Right atrium auricular region (tissue), 2 donors: ENCODE results near the gene FNTB. TPM values are rescaled to one million over a fixed set of nuclear protein-coding genes. Genes with fewer than 3 reads are reported as not detected.

Source experiments
- DNase-seq: peaks from one replicate; pipeline ENCODE4 v3.0.0-alpha.2; 2019; ENCODE audit warnings: low spot score
- H3K27ac ChIP-seq, 2 donors: fragments of 200-600 bp; sonication (generic); 1 replicate in 1 of 2; 2 replicates in 1 of 2; pipeline ENCODE4 v1.5.1; 2016 to 2019
- H3K27me3 ChIP-seq, 2 donors: fragments of 200-600 bp; sonication (generic); one replicate each; pipeline versions ENCODE4 v1.5.1 to v1.6.0; 2017 to 2019
- H3K36me3 ChIP-seq: fragments of 200-600 bp; sonication (generic); one replicate; pipeline ENCODE4 v1.5.1; 2016
- H3K4me1 ChIP-seq, 2 donors: fragments of 200-600 bp; sonication (generic); one replicate each; pipeline versions ENCODE4 v1.5.1 to v1.6.0; 2017 to 2019
- H3K4me3 ChIP-seq, 2 donors: fragments of 200-600 bp; sonication (generic); 1 replicate in 1 of 2; 2 replicates in 1 of 2; pipeline ENCODE4 v1.5.1; 2017 to 2019; ENCODE audit warnings: mild to moderate bottlenecking in 1 of 2, moderate library complexity in 1 of 2
- H3K9me3 ChIP-seq, 2 donors: fragments of 200-600 bp; sonication (generic); one replicate each; pipeline ENCODE4 v1.5.1; 2019
- CTCF ChIP-seq, 2 donors: fragments of 200-600 bp; sonication (generic); IDR thresholded peaks; one replicate each; pipeline ENCODE4 v1.5.1; 2019; ENCODE audit warnings: antibody characterized with exemption in 2 of 2
- total RNA-seq, 2 donors: library from RNA; depleted of rRNA; stranded (reverse); fragments of >200 nt; gene quantifications; one replicate each; pipeline ENCODE4 v1.1.0, GENCODE V29; 2016

The FNTB gene
- total RNA-seq, 2 donors from 2014 or later = 11.2 to 14.2 TPM

GRCh38 chr14:65052832-65053231 lies 66.1 kb downstream of the FNTB start:
- no peak for DNase-seq
- no peaks in the 10 kb centered on the region for H3K27me3 ChIP-seq
- peaks cover 16% of the 10 kb centered on the region for H3K36me3 ChIP-seq
- H3K4me3 ChIP-seq = no peak overlapping the region
- no peak overlapping the region for H3K27ac ChIP-seq
- no peaks in the 10 kb centered on the region for H3K9me3 ChIP-seq
- no peaks in the 10 kb centered on the region for H3K4me1 ChIP-seq
- no peak for TF ChIP-seq CTCF (IDR thresholded peaks at IDR 0.05)

GRCh38 chr14:65053466-65053865 lies 66.8 kb downstream of the FNTB start:
- H3K4me1 ChIP-seq = no peaks in the 10 kb centered on the region
- no peak for TF ChIP-seq CTCF (IDR thresholded peaks at IDR 0.05)
- DNase-seq = no peak
- H3K27me3 ChIP-seq = no peaks in the 10 kb centered on the region
- peaks cover 16% of the 10 kb centered on the region for H3K36me3 ChIP-seq
- H3K9me3 ChIP-seq = no peaks in the 10 kb centered on the region
- H3K27ac ChIP-seq = no peak overlapping the region
- no peak overlapping the region for H3K4me3 ChIP-seq

GRCh38 chr14:65054471-65055085 lies 67.9 kb downstream of the FNTB start:
- H3K4me3 ChIP-seq = no peak overlapping the region
- no peaks in the 10 kb centered on the region for H3K4me1 ChIP-seq
- peaks cover 16% of the 10 kb centered on the region for H3K36me3 ChIP-seq
- DNase-seq = no peak
- no peaks in the 10 kb centered on the region for H3K9me3 ChIP-seq
- no peak overlapping the region for H3K27ac ChIP-seq
- H3K27me3 ChIP-seq = no peaks in the 10 kb centered on the region
- no peak for TF ChIP-seq CTCF (IDR thresholded peaks at IDR 0.05)

GRCh38 chr14:65057695-65058094 lies 71.0 kb downstream of the FNTB start:
- H3K9me3 ChIP-seq = no peaks in the 10 kb centered on the region
- no peak for DNase-seq
- H3K4me1 ChIP-seq = no peaks in the 10 kb centered on the region
- TF ChIP-seq CTCF (IDR thresholded peaks at IDR 0.05) = no peak
- H3K4me3 ChIP-seq = no peak overlapping the region
- H3K27me3 ChIP-seq = no peaks in the 10 kb centered on the region
- no peak overlapping the region for H3K27ac ChIP-seq
- peaks cover 36% of the 10 kb centered on the region for H3K36me3 ChIP-seq

- no peak for DNase-seq
- Histone ChIP-seq H3K27me3 (no peaks in the 10 kb centered on the region), H3K36me3 (peaks cover 40% of the 10 kb centered on the region), H3K4me3 (no peak overlapping the region), H3K4me1 (no peaks in the 10 kb centered on the region), H3K27ac (no peak overlapping the region), H3K9me3 (no peaks in the 10 kb centered on the region)
- TF ChIP-seq CTCF (IDR thresholded peaks at IDR 0.05) = no peak
These were observed 75.7 kb downstream of the FNTB start for GRCh38 chr14:65062096-65063075.
